Skeletal muscle tissue (tissue), 5 donors: Measurements from ENCODE around the gene C2CD4C. TPM values are rescaled to one million over a fixed set of nuclear protein-coding genes. Genes with fewer than 3 reads are reported as not detected.
"Not testable (repeated sequence)": the region's sequence is repeated elsewhere in the genome, so short reads cannot be mapped to it uniquely, and the experiment has no call there.

Source experiments
- H3K27ac ChIP-seq: one replicate; pipeline ENCODE4 v1.7.0; 2013; ENCODE audit warnings: mild to moderate bottlenecking, low read depth, low read length, inconsistent platforms
- H3K27me3 ChIP-seq, 3 donors: one replicate each; pipeline ENCODE4 v1.7.0; 2013; ENCODE audit warnings: low read length in 3 of 3; ENCODE audit not compliant: control insufficient read depth in 3 of 3, insufficient read depth in 3 of 3
- H3K36me3 ChIP-seq, 3 donors: one replicate each; pipeline ENCODE4 v1.7.0; 2013; ENCODE audit warnings: low read length in 3 of 3; ENCODE audit not compliant: control insufficient read depth in 3 of 3, insufficient read depth in 3 of 3
- H3K4me1 ChIP-seq, 3 donors: one replicate each; pipeline ENCODE4 v1.7.0; 2013; ENCODE audit warnings: low read length in 3 of 3, mild to moderate bottlenecking in 3 of 3; ENCODE audit not compliant: control insufficient read depth in 3 of 3, insufficient read depth in 3 of 3
- H3K4me3 ChIP-seq, 3 donors: one replicate each; pipeline ENCODE4 v1.7.0; 2013; ENCODE audit warnings: low read length in 3 of 3
- H3K9ac ChIP-seq, 3 donors: one replicate each; pipeline ENCODE4 v1.7.0; 2013; ENCODE audit warnings: low read length in 3 of 3, mild to moderate bottlenecking in 3 of 3, moderate library complexity in 2 of 3, low read depth in 1 of 3
- H3K9me3 ChIP-seq, 3 donors: one replicate each; pipeline ENCODE4 v1.7.0; 2013; ENCODE audit warnings: low read length in 3 of 3; ENCODE audit not compliant: control insufficient read depth in 3 of 3
- small RNA-seq: library from RNA; depleted of rRNA; stranded (forward); fragments of <200 nt; gene quantifications from one replicate; pipeline ENCODE3, GENCODE V24; 2014
- total RNA-seq: library from RNA; depleted of rRNA; stranded (reverse); fragments of >200 nt; gene quantifications from one replicate; pipeline ENCODE4 v1.2.3, GENCODE V29; 2014
- donor health status: Osteomylitis.

The C2CD4C gene
- total RNA-seq, 1 donor from 2014 or later: 0.52 TPM

DNA sequence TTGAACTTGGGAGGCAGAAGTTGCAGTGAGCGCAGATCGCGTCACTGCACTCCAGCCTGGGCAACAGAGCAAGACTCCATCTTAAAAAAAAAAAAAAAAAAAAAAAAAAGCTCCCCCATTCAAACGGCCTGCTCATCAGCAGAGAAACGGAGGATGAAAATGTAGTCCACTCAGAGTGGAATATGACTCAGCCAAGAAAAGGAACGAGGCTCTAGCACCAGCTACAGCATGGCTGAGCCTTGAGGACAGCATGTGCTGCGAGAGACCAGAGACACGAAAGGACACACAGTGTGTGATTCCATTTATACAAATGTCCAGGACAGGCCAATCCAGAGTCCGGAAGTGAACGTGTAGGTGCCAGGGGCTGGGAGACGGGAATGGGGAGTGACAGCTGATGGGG is 46.3 kb downstream of the C2CD4C start:
- Histone ChIP-seq H3K27me3 (peaks cover 16 to 37% (median 34%) of the 10 kb centered on the region in 3 donors), H3K9me3 (peaks cover 0 to 2% (median 0%) of the 10 kb centered on the region in 3 donors), H3K9ac (no peak overlapping the region), H3K4me1 (no peaks in the 10 kb centered on the region), H3K4me3 (no peak overlapping the region), H3K27ac (no peak overlapping the region), H3K36me3 (no peaks in the 10 kb centered on the region)

DNA sequence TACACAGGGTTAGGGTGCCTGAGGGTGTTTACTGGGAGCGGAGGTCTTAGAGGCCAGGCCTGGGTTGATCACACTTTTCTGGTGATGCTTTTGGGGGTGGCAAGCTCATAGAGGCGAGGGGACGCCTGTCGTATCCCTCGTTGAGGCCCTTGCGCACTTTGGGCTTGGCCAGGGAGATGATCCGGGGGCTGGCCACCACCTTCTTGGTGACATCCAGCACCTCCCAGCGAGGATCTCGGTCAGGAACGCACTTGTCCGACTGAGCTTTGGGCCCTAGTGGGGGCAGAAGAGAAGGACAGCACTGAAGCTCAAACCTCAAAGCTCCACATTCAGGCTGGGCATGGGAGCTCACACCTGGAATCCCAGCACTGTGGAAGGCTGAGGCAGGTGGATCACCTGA is 46.8 kb downstream of the C2CD4C start:
- no peak overlapping the region for H3K27ac ChIP-seq
- H3K4me3 ChIP-seq: no peak overlapping the region
- peaks cover 0 to 2% (median 0%) of the 10 kb centered on the region in 3 donors for H3K9me3 ChIP-seq
- H3K27me3 ChIP-seq: peaks cover 19 to 39% (median 32%) of the 10 kb centered on the region in 3 donors
- H3K36me3 ChIP-seq: no peaks in the 10 kb centered on the region
- H3K4me1 ChIP-seq: no peaks in the 10 kb centered on the region
- H3K9ac ChIP-seq: no peak overlapping the region

DNA sequence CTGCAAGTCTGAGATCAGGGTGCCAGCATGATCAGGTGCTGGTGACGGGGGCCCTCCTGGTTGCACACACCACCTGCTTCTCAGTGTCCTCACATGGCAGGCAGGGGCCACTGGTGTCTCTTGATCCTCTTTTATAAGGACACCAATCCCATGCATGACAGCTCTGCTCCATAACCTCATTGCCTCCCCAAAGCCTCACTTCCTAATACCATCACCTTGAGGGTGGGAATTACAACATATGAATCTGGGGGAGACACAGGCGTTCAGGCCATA is 49.4 kb downstream of the C2CD4C start:
- H3K36me3 ChIP-seq: no peaks in the 10 kb centered on the region
- H3K4me1 ChIP-seq: no peaks in the 10 kb centered on the region
- no peaks in the 10 kb centered on the region for H3K9me3 ChIP-seq
- peaks cover 14 to 24% (median 14%) of the 10 kb centered on the region in 3 donors for H3K27me3 ChIP-seq
- H3K4me3 ChIP-seq: no peak overlapping the region
- H3K9ac ChIP-seq: no peak overlapping the region
- no peak overlapping the region for H3K27ac ChIP-seq

DNA sequence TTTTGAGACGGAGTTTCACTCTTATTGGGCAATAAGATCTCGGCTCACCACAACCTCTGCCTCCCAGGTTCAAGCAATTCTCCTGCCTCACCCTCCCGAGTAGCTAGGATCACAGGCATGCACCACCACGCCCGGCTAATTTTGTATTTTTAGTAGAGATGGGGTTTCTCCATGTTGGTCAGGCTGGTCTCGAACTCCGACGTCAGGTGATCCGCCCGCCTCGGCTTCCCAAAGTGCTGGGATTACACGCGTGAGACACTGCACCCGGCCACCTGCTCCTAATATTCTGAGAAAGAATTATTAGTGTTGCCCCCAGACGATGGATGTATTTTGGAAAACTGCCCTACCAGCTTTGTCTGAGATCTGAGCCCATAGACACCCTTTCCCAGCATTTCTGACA is 53.4 kb downstream of the C2CD4C start:
- H3K9me3 ChIP-seq, H3K27ac ChIP-seq, H3K36me3 ChIP-seq, H3K4me1 ChIP-seq, H3K4me3 ChIP-seq, H3K9ac ChIP-seq: not testable (repeated sequence)
- peaks cover 12 to 20% (median 14%) of the 10 kb centered on the region in 3 donors for H3K27me3 ChIP-seq

Small RNAs within 50 kb of the gene (small RNA-seq; reads per million reads assigned to genes)
- 0.09 reads per million for gene RNA5SP462

Other genes with a start within 250 kb of the C2CD4C start
- 1.0 TPM for gene PLPP2, start 117.7 kb downstream of the C2CD4C start, total RNA-seq
- gene MIER2, start 64.4 kb downstream of the C2CD4C start, total RNA-seq: 3.7 TPM
- 7.8 TPM for gene SHC2, start 51.9 kb upstream of the C2CD4C start, total RNA-seq
- 2.6 TPM for gene MADCAM1, start 87.3 kb upstream of the C2CD4C start, total RNA-seq
- gene TPGS1, start 98.3 kb upstream of the C2CD4C start, total RNA-seq: 24.5 TPM
- 73.1 TPM for gene CDC34, start 122.6 kb upstream of the C2CD4C start, total RNA-seq
- not detected for gene GZMM, start 134.9 kb upstream of the C2CD4C start, total RNA-seq
- gene BSG, start 163.4 kb upstream of the C2CD4C start, total RNA-seq: 144 TPM
- not detected for gene HCN2, start 180.7 kb upstream of the C2CD4C start, total RNA-seq
- gene POLRMT, start 224.4 kb upstream of the C2CD4C start, total RNA-seq: 17.7 TPM
- gene FGF22, start 230.7 kb upstream of the C2CD4C start, total RNA-seq: not detected